Endothelial cell of umbilical vein (primary cell): ENCODE results near the gene MBD2. TPM values are rescaled to one million over a fixed set of nuclear protein-coding genes. Genes with fewer than 3 reads are reported as not detected.
A peak's percentile ranks its signal among the peaks of the same experiment; 100 is the strongest.

Experiments
- BruUV-seq: library from RNA; stranded (reverse); fragments of 400-500 nt; replicated peaks from 2 replicates; lab custom pipeline; 2021; lab: Mats Ljungman, UMichigan
- CTCF ChIA-PET: fragments of 300-600, 350-600 bp; sonication (Branson Sonifier 250); formaldehyde crosslinking; loops from one replicate; lab custom pipeline; 2021; ENCODE audit warnings: antibody characterized with exemption, inconsistent platforms; lab: Charles Lee
- POLR2A ChIA-PET: fragments of 300-600, 350-600 bp; sonication (Branson Sonifier 250); formaldehyde crosslinking; loops from one replicate; lab custom pipeline; 2021; ENCODE audit warnings: antibody characterized with exemption, inconsistent platforms; lab: Charles Lee
- DNase-seq: peaks from one replicate; pipeline ENCODE4 v3.0.0-alpha.2; 2011; ENCODE audit warnings: low read depth, low spot score
- FAIRE-seq: peaks from 2 replicates; lab custom pipeline; 2011; peaks lifted over from hg19 to GRCh38; lab: Jason Lieb, UNC
- H2AFZ ChIP-seq: 2 replicates; pipeline ENCODE4 v1.6.0; 2012; ENCODE audit warnings: low read depth, low read length, control low read depth, inconsistent platforms
- H3K27ac ChIP-seq: 2 replicates; pipeline ENCODE4 v1.5.1; 2011; ENCODE audit warnings: low read depth, mild to moderate bottlenecking, control low read depth, low read length, moderate library complexity; ENCODE audit not compliant: insufficient read depth
- H3K27me3 ChIP-seq, 2 experiments: 2 replicates each; pipeline versions ENCODE4 v1.6.0 to v1.6.1; 2011; ENCODE audit warnings: low read length in 2 of 2, mixed read lengths in 1 of 2; ENCODE audit not compliant: control insufficient read depth in 2 of 2, insufficient read depth in 2 of 2
- H3K36me3 ChIP-seq, 2 experiments: 2 replicates in 1 of 2; 3 replicates in 1 of 2; pipeline ENCODE4 v1.5.1; 2011; ENCODE audit warnings: low read length in 2 of 2, mild to moderate bottlenecking in 1 of 2, moderate library complexity in 1 of 2; ENCODE audit not compliant: control insufficient read depth in 2 of 2, insufficient read depth in 2 of 2; ENCODE audit errors: extremely low read depth in 1 of 2
- H3K4me1 ChIP-seq: 3 replicates; pipeline ENCODE4 v1.5.1; 2011; ENCODE audit warnings: mild to moderate bottlenecking, low read length; ENCODE audit not compliant: control insufficient read depth, insufficient read depth; ENCODE audit errors: extremely low read depth
- H3K4me2 ChIP-seq: 2 replicates; pipeline ENCODE4 v1.6.1; 2011; ENCODE audit warnings: low read length, control low read depth, mixed read lengths; ENCODE audit not compliant: insufficient read depth
- H3K4me3 ChIP-seq, 3 experiments: fragments of 200-600 bp in 1 of 3; sonication (generic), shearing (Covaris generic) in 1 of 3; replicated peaks in 1 of 3; 2 replicates each; pipeline ENCODE4 v1.5.1; 2011 to 2016; ENCODE audit warnings: control low read depth in 3 of 3, low read length in 3 of 3, mild to moderate bottlenecking in 2 of 3, inconsistent platforms in 1 of 3, low read depth in 1 of 3, moderate library complexity in 1 of 3; ENCODE audit not compliant: insufficient read depth in 1 of 3
- H3K79me2 ChIP-seq: 2 replicates; pipeline ENCODE4 v1.6.0; 2012; ENCODE audit warnings: low read length, inconsistent platforms; ENCODE audit not compliant: control insufficient read depth, insufficient read depth
- H3K9ac ChIP-seq: replicated peaks from 2 replicates; pipeline ENCODE3; 2011; ENCODE audit warnings: low read length, control low read depth; ENCODE audit not compliant: insufficient read depth; ENCODE audit errors: extremely low read depth
- H3K9me1 ChIP-seq: replicated peaks from 3 replicates; pipeline ENCODE4 v1.6.0; 2011; ENCODE audit warnings: mild to moderate bottlenecking, low read length; ENCODE audit not compliant: control insufficient read depth, insufficient read depth; ENCODE audit errors: extremely low read depth
- H3K9me3 ChIP-seq: replicated peaks from 2 replicates; pipeline ENCODE4 v1.5.1; 2012; ENCODE audit warnings: low read length, inconsistent platforms; ENCODE audit not compliant: control insufficient read depth, insufficient read depth
- H4K20me1 ChIP-seq: replicated peaks from 2 replicates; pipeline ENCODE3; 2011; ENCODE audit warnings: mild to moderate bottlenecking, low read length; ENCODE audit not compliant: control insufficient read depth, insufficient read depth; ENCODE audit errors: extremely low read depth
- EZH2 ChIP-seq: IDR thresholded peaks from 2 replicates; pipeline ENCODE4 v1.6.1; 2012; ENCODE audit warnings: borderline replicate concordance, low read depth, mild to moderate bottlenecking, moderate library complexity, low read length, inconsistent platforms; ENCODE audit not compliant: severe bottlenecking
- FOS ChIP-seq: IDR thresholded peaks from 2 replicates; pipeline ENCODE4 v1.6.1; 2011; ENCODE audit warnings: mild to moderate bottlenecking, low read length, moderate library complexity, borderline replicate concordance; ENCODE audit not compliant: insufficient read depth
- GATA2 ChIP-seq: IDR thresholded peaks from 2 replicates; pipeline ENCODE4 v1.7.0; 2011; ENCODE audit warnings: low read depth, mild to moderate bottlenecking, moderate library complexity, mixed read lengths, low read length; ENCODE audit not compliant: insufficient read length, insufficient read depth
- JUN ChIP-seq: IDR thresholded peaks from 2 replicates; pipeline ENCODE4 v1.6.1; 2011; ENCODE audit warnings: borderline replicate concordance, low read depth; ENCODE audit not compliant: insufficient read length, insufficient read depth
- POLR2A ChIP-seq: IDR thresholded peaks from 2 replicates; pipeline ENCODE4 v1.6.1; 2012; ENCODE audit warnings: low read depth, mild to moderate bottlenecking, control low read depth, low read length
- POLR2AphosphoS5 ChIP-seq: IDR thresholded peaks from 2 replicates; pipeline ENCODE4 v1.6.1; 2012; ENCODE audit warnings: low read depth, mild to moderate bottlenecking, control low read depth, low read length, moderate library complexity; ENCODE audit not compliant: insufficient read depth
- dilution Hi-C: fragments of 300-500 bp; cut with MboI; formaldehyde crosslinking; loops from one replicate; pipeline ENCODE4 v1.15.0; 2019; ENCODE audit warnings: low sequenced_read_pairs; ENCODE audit not compliant: extremely low pct_ligation_motif_present
- intact Hi-C: fragments of 100-400 bp; cut with micrococcal nuclease; formaldehyde crosslinking; loops from one replicate; pipeline ENCODE4 v1.10.0; 2022
- polyA plus RNA-seq, 4 experiments: library from polyadenylated mRNA; depleted of rRNA in 3 of 4; stranded (reverse) in 3 of 4; unstranded in 1 of 4; fragments of >200 nt; gene quantifications; 2 replicates each; pipeline versions ENCODE4 v1.2.1 to v1.2.3, GENCODE V29; 2011 to 2012; ENCODE audit warnings: missing spikeins in 1 of 4
- total RNA-seq: library from RNA; stranded (reverse); gene quantifications from 2 replicates; pipeline ENCODE4 v1.2.3, GENCODE V29; 2021
- TF ChIP-seq, protein P1 (sequence below), 2 donors: IDR thresholded peaks; 1 replicate in 1 of 2; 2 replicates in 1 of 2; pipeline ENCODE4 v1.5.1; 2011; ENCODE audit warnings: low read length in 2 of 2, mild to moderate bottlenecking in 2 of 2, moderate library complexity in 2 of 2, control low read depth in 1 of 2, inconsistent platforms in 1 of 2, low read depth in 1 of 2; ENCODE audit not compliant: insufficient read depth in 1 of 2; ENCODE audit errors: extremely low read depth in 1 of 2

Gene MBD2
- total and polyA plus RNA-seq, 2 donors (not counting 3 experiments of a cell fraction or from before 2014, with no cell fraction given): 86.8 to 110 TPM

DNA sequence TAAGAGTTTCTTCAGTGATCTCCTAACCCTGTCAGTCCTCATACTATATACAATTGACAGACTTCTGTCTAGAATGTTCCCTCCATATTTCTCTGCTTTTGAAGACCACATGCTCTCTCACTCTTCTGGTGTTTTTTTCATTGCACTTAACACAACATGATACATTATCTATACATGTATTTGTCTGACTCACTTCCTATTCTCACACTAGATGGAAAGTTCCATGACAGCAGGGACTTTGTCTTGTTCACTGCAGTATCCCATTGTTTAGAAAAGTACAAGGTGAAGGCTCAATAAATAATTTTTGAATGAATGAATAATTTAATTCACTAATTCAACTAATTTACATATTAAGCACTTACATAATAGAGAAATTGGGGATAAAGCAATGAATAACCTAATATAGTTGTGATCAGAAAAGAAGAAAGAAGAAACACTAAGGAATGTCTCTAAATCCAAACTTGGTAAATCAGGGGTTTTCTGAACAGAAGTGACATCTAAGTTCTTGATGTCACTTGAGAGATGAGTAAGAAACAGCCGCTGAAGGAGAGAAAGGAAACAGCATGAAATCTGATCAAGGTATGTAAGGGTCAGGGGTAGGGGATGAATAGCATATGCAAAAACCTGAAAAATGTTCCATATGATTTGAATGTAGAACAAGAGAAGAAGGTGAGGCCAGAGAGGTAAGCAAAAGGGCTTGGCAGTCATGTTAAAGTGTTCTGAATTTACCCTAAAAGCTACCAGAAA is 42.4 kb downstream of the MBD2 start:
- CTCF ChIA-PET: interaction anchor here (1.0 to 1.7 kb wide), 3 partner anchors 13 to 88 kb away, joined by 3 to 5 read pairs (median 3); no protein-coding TSS in a partner anchor
- no peak overlapping the region for H2AFZ ChIP-seq
- TF ChIP-seq, protein P1, sequence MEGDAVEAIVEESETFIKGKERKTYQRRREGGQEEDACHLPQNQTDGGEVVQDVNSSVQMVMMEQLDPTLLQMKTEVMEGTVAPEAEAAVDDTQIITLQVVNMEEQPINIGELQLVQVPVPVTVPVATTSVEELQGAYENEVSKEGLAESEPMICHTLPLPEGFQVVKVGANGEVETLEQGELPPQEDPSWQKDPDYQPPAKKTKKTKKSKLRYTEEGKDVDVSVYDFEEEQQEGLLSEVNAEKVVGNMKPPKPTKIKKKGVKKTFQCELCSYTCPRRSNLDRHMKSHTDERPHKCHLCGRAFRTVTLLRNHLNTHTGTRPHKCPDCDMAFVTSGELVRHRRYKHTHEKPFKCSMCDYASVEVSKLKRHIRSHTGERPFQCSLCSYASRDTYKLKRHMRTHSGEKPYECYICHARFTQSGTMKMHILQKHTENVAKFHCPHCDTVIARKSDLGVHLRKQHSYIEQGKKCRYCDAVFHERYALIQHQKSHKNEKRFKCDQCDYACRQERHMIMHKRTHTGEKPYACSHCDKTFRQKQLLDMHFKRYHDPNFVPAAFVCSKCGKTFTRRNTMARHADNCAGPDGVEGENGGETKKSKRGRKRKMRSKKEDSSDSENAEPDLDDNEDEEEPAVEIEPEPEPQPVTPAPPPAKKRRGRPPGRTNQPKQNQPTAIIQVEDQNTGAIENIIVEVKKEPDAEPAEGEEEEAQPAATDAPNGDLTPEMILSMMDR (IDR thresholded peaks at IDR 0.05; ENCODE audit: extremely low read depth in 1 of 2, insufficient read depth in 1 of 2, low read depth in 1 of 2, low read length in 2 of 2): no peak
- TF ChIP-seq GATA2 (no peak), POLR2A (no peak), JUN (peak; percentile 85), POLR2AphosphoS5 (no peak), EZH2 (no peak), FOS (peak; percentile 74)
- H3K27ac ChIP-seq: peak overlapping the region; percentile 60
- H3K36me3 ChIP-seq: peaks cover 0 to 3% of the 10 kb centered on the region in 2 experiments
- H3K9me3 ChIP-seq: no peaks in the 10 kb centered on the region
- intact Hi-C loops (loop anchor here (1.0 kb wide), 1 partner anchor 33 kb away; no protein-coding TSS in a partner anchor), dilution Hi-C loops (no loop called here)
- H3K4me3 ChIP-seq: no peak overlapping the region
- DNase-seq (peak; percentile 84), FAIRE-seq (peak; percentile 74)
- H3K79me2 ChIP-seq: peaks cover 25% of the 10 kb centered on the region
- no peaks in the 10 kb centered on the region for H3K27me3 ChIP-seq
- no TSS peak for BruUV-seq
- no peaks in the 10 kb centered on the region for H3K9me1 ChIP-seq
- H4K20me1 ChIP-seq: no peaks in the 10 kb centered on the region
- no peak overlapping the region for H3K9ac ChIP-seq
- H3K4me1 ChIP-seq: peaks cover 15% of the 10 kb centered on the region
- peak overlapping the region; percentile 43 for H3K4me2 ChIP-seq
- POLR2A ChIA-PET: no interaction called here
